HG03521 (cell line): ENCODE measurements around the gene NTM.

Experiments used
- ATAC-seq: cut with Tn5 transposase; IDR thresholded peaks from one replicate; pipeline ENCODE4 v1.9.1; 2021; ENCODE audit warnings: mild to moderate bottlenecking, moderate library complexity; ENCODE audit not compliant: unreplicated experiment

NTM gene

GRCh38 chr11:131875611-131876010 is 505.2 kb downstream of the NTM start:
- ATAC-seq, result no peak

- no peak for ATAC-seq
Observed at GRCh38 chr11:131877246-131877942, 507.0 kb downstream of the NTM start.

GRCh38 chr11:131880316-131880715 is 509.9 kb downstream of the NTM start:
- no peak for ATAC-seq

GRCh38 chr11:131880976-131881375 is 510.6 kb downstream of the NTM start:
- ATAC-seq, result no peak

GRCh38 chr11:131883332-131883731 is 512.9 kb downstream of the NTM start:
- no peak for ATAC-seq

- ATAC-seq, result peak; percentile 45
Observed at GRCh38 chr11:131884461-131885073, 514.2 kb downstream of the NTM start.

- no peak for ATAC-seq
Observed at GRCh38 chr11:131885431-131885830, 515.0 kb downstream of the NTM start.

- no peak for ATAC-seq
Observed at GRCh38 chr11:131886201-131886600, 515.8 kb downstream of the NTM start.

- ATAC-seq, result no peak
Observed at GRCh38 chr11:131888230-131888855, 517.9 kb downstream of the NTM start.

GRCh38 chr11:131889146-131889577 is 518.7 kb downstream of the NTM start:
- no peak for ATAC-seq

GRCh38 chr11:131889760-131890581 is 519.6 kb downstream of the NTM start:
- no peak for ATAC-seq

GRCh38 chr11:131893103-131893890 is 522.9 kb downstream of the NTM start:
- ATAC-seq, result peak; percentile 90

GRCh38 chr11:131893988-131894387 is 523.6 kb downstream of the NTM start:
- no peak for ATAC-seq

- no peak for ATAC-seq
Observed at GRCh38 chr11:131894615-131895544, 524.5 kb downstream of the NTM start.

GRCh38 chr11:131895865-131896264 is 525.5 kb downstream of the NTM start:
- ATAC-seq, result no peak

GRCh38 chr11:131896978-131897615 is 526.7 kb downstream of the NTM start:
- no peak for ATAC-seq

GRCh38 chr11:131897956-131898355 is 527.5 kb downstream of the NTM start:
- no peak for ATAC-seq

- ATAC-seq, result no peak
Observed at GRCh38 chr11:131898949-131899348, 528.5 kb downstream of the NTM start.
